ENCODE data around the gene FERMT1.
"Not testable (repeated sequence)": the region's sequence is repeated elsewhere in the genome, so short reads cannot be mapped to it uniquely, and the experiment has no call there.

The FERMT1 gene

DNA sequence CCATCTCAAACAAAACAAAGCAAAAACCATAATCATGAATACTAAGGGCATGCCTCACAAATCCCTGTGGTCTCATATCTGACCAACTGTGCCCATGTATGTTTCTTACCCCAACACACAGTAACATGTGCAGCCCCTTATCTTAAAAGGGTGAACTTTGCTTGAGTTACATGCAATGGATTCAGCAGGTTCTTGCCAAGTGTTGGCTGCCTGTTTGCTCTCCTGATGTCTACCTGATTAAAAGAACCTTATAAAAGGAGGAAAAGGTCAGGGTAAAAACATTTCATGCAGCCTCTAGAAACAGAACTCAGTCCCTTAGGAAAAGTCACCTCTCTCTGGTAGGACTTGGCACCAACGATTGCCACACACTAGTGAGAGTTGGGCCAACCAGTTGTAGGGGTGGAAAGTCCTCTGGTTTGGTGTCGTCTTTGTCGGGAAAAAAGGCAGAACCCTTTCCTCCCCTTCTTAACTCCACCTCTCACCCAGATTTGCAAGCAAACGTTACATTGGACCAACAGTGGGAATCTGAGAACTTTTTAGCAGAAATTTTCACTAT lies 55.0 kb downstream of the FERMT1 start:
- no peak for DNase-seq

GRCh38 chr20:6066582-6066981 lies 56.2 kb downstream of the FERMT1 start:
- DNase-seq: no peak

DNA sequence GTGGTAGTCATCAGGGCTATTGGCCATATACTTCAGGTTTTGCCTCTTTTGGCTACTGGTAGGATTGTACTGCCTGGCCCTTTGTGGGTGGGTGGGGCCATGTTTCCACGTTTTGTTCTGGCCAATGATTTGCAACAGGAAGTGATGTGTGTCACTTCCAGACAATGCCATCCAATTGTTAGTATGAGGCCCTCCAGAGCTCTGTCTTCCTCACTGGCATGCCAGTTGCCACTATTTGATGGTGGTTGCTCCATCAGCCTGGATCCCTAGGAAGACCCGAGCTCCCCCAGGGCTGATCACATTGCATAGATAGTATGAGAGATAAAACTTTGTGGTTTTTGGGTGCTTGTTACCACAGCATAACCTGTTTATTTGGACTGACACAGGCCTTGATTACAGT lies 61.3 kb downstream of the FERMT1 start:
- DNase-seq: no peak

DNA sequence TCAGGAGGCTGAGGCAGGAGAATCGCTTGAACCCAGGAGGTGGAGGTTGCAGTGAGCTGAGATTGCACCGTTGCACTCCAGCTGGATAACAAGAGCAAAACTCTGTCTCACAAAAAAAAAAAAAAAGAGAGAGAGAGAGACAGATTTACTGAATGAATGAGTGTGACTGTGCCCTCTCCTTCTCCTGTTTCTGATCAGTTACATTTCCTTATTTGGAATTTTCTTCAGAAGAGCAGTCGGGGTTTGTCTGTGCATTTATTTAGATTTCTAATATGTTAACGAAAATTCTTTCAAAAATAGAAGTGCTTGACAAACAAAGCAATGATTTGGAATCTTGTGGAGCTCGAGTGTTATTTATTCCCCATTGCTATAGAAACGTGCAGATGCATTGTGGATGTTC lies 62.6 kb downstream of the FERMT1 start:
- no peak for DNase-seq

- no peak for DNase-seq
Measured at GRCh38 chr20:6058684-6059295, 64.0 kb downstream of the FERMT1 start.

DNA sequence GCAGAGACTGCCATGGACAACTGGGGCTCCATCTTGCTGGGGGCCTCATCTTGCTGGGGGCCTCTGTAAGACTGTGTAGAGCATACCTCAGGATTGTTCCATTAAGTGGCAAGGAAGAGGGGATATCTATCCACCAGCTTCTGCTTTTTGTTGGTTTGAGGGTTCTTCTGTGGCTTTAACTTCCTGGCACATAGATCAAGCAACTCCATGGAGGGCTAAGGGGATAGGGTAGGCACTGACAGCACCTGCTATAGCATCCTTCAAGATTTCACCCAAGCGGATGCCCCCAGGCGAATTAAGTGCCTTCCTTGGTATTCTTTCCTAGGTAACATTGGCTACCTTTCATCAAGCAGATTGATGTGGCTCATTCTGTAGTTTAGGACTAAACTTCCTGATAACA lies 65.1 kb downstream of the FERMT1 start:
- peak; percentile 77 for DNase-seq

- DNase-seq: no peak
Measured at GRCh38 chr20:6057139-6057538, 65.7 kb downstream of the FERMT1 start.

GRCh38 chr20:6055981-6056569 lies 66.8 kb downstream of the FERMT1 start:
- no peak for DNase-seq

GRCh38 chr20:6055161-6055783 lies 67.6 kb downstream of the FERMT1 start:
- no peak for DNase-seq

DNA sequence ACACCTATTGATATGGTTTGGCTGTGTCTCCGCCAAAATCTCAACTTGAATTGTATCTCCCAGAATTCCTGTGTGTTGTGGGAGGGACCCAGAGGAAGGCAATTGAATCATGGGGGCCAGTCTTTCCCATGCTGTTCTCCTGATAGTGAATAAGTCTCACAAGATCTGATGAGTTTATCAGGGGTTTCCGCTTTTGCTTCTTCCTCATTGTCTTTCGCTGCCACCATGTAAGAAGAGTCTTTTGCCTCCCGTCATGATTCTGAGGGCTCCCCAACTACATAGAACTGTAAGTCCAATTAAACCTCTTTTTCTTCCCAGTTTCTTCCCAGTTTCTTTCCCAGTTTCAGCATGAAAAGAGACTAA lies 68.2 kb downstream of the FERMT1 start:
- DNase-seq: not testable (repeated sequence)

GRCh38 chr20:6053776-6054688 lies 68.8 kb downstream of the FERMT1 start, which contains the start of gene LRRN4:
Gene LRRN4, minus strand, starts transcription at chr20:6054060. Its CDS starts 1,261 bp downstream, at chr20:6052799.
- DNase-seq: no peak

DNA sequence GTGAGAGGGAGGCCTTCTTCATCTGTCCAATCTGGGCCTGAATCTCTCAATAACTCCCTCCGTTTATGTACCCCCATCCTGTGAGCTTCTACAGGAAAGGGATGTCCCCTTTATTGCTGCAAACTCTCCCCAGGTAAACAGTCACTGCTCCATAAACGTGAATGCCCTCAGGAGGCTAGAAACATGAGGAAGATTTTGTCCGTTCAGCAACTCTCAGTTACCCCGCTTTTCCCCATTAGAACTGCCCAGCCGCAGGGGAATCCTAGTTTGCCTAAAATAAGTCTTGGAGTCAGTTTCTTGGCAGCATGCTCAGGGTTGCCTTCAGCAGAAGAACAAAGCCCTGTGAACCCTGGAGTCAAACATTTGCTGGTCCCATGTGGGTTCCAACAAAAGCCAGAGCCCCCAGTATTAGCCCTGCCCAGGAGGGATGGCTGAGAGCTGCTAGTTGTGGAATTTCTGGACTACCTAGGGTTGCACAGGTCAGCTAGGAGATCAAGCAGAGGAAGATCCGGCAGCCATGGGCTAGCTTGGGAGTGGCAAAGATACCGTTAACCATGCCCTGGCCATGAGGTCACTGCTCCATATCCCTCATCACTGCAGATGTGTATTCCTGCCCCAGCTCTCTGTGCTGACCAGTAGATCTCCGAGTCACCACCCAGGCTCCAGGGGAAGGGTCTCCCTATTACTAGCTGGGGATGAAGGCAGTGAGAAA lies 69.6 kb downstream of the FERMT1 start:
- no peak for DNase-seq

DNA sequence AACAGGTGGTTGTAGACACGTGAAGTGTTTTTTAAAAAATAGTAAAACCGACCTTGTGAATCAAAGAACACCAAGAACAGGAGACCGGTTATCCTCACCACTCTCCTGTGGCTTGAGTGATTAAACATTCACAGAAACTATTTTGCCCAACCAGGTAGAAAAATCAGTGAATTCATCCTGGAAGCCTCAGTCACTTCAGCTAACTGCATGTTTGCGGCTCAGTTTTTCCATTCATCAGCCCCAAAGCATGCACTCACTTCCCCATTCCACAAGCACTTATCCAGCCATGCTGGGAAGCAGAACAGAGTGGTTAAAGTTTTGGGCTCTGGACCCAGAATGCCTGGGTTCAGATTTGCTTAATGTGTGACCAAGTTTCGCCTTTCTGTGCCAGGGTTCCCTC lies 71.3 kb downstream of the FERMT1 start:
- peak; percentile 59 for DNase-seq

GRCh38 chr20:6048391-6048790 lies 74.4 kb downstream of the FERMT1 start:
- DNase-seq: no peak

- no peak for DNase-seq
Measured at GRCh38 chr20:6046432-6046831, 76.4 kb downstream of the FERMT1 start.

DNA sequence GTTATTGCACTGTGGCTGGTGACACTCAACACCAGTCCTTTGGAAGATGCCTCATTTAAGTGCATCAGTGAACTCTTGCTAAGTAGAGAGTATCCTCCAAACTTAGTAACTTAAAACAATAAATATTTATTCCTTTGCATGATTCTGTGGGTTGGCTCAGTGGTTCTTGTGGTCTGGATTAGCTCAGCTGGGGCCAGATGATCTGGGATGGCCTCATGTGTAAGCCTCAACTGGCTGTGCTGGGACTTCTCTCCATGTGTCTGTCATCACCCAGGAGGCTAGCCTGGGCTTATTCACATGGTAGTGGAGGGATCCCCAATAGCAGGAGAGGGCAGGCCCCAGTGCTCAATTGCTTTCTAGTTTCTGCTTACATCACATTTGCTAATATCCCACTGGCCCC lies 77.3 kb downstream of the FERMT1 start:
- DNase-seq: peak; percentile 54

GRCh38 chr20:6044115-6044514 lies 78.7 kb downstream of the FERMT1 start:
- DNase-seq: no peak

DNA sequence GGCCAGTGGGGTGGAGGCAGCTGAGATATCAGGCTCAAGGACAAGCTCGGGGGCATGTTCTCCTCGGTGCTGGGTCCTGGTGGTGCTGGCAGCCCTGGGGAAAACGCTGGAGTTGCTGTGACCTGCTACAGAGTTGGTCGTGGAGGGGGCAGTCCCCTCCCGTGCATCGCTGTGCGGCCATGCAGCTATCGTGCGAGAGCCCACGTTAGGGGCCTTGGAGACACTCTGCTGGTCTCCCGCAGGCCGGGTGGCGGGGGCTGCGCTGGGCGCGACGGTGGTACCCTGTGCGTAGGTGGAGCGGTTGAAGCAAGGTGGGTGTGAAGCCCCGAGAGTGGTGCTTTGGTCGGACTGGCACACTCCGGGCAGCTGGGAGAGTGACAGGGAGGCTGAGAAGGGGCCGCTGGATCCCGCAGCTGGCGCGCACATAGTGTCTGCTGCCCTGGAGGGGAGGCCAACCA lies 81.0 kb downstream of the FERMT1 start:
- DNase-seq: no peak

GRCh38 chr20:6040958-6041807 lies 81.6 kb downstream of the FERMT1 start:
- no peak for DNase-seq

- no peak for DNase-seq
Measured at GRCh38 chr20:6040540-6040939, 82.3 kb downstream of the FERMT1 start.

DNA sequence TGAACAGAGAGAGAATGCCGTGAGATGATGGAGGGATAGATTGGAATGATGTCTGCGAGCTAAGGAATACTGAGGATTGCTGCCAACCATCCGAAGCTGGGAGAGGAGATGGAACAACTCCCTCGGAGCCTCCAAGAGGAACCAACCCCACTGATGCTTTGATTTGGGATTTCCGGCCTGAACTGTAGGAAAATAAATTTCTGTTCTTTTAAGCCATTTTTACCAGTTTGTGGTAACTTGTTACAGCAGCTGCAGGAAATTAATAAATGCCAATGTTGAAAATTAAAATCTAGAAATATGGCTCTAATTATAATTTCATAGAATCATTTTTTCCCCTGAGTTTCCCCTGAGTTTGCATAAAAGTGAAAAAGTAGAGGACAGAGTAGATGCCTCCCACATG lies 83.1 kb downstream of the FERMT1 start:
- no peak for DNase-seq
